SU-DHL-6 (cell line): ENCODE results near the gene CT47C1.

Source experiments
- EZH2phosphoT487 ChIP-seq: fragments of 200-600 bp; sonication (generic), shearing (Covaris generic); conservative IDR thresholded peaks from 2 replicates; pipeline ENCODE4 v1.6.1; 2018; ENCODE audit warnings: mild to moderate bottlenecking, antibody characterized with exemption, low read length, moderate library complexity, mixed read lengths
- TF ChIP-seq, protein P1 (sequence below): fragments of 200-600 bp; sonication (generic); IDR thresholded peaks from one replicate; pipeline ENCODE4 v1.5.1; 2017; ENCODE audit warnings: antibody characterized with exemption, mild to moderate bottlenecking, low read length, moderate library complexity; ENCODE audit not compliant: insufficient read depth, poor library complexity, severe bottlenecking

DNA sequence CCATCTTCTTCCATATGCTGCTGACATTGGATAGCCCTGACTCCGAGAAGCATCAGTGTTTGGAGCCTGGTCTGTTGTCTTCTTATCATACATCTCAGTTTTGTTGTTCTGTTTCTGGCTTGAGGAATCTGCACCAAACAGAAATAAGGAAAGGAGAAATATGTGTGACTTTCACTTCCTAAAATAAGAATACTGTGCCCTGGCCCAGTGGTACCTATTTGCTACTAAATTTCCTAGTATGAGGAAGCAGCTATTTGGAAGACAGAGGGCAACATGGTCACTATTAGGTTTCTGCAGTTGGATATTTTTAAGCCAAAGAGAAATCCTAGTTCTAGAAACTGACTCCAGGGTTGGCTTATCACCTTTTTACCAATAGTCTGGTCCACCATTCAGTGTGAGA, 16.8 kb downstream of the CT47C1 start:
- TF ChIP-seq, protein P1, sequence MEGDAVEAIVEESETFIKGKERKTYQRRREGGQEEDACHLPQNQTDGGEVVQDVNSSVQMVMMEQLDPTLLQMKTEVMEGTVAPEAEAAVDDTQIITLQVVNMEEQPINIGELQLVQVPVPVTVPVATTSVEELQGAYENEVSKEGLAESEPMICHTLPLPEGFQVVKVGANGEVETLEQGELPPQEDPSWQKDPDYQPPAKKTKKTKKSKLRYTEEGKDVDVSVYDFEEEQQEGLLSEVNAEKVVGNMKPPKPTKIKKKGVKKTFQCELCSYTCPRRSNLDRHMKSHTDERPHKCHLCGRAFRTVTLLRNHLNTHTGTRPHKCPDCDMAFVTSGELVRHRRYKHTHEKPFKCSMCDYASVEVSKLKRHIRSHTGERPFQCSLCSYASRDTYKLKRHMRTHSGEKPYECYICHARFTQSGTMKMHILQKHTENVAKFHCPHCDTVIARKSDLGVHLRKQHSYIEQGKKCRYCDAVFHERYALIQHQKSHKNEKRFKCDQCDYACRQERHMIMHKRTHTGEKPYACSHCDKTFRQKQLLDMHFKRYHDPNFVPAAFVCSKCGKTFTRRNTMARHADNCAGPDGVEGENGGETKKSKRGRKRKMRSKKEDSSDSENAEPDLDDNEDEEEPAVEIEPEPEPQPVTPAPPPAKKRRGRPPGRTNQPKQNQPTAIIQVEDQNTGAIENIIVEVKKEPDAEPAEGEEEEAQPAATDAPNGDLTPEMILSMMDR = no peak
- no peak for TF ChIP-seq EZH2phosphoT487
